ENCODE measurements around the gene CXCR5.

DNA sequence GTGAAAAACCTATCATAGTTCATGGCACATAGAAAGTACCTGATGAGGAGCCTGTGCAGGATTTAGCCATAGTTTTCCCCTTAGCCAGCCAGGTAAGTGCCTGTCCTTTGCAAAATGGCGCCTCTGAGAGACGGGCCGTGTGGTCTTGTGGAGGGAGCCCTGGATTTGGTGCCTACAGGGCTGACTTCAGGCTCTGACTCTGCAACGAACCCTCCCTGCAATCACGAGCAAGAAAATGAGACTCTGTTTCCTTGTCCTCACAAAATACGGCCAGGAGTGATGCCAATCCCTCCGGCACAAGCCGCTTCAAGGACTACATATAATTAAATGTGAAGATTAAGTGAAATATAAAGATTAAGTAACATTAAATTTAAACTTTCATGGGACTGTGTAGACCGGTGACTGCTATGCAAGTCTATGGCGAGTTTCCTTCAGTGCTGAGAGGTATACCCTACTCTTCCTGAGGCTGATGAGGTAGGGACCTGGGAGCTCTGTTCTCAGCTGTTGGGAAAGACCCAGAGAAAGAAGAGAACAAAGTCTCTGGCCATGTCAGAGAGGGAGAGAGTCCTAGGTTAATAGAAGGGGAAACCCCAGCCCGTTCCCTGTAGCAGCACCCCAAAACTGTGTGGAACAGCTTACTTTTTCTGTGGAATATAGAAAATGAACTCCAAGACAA lies 6.1 kb upstream of the CXCR5 start:
- TF ChIP-seq POLR2A (IDR thresholded peaks at IDR 0.05; ENCODE audit: low read length) (no peak), GATA1 (IDR thresholded peaks at IDR 0.05; ENCODE audit: low read depth, low read length) (no peak)

Data from erythroblast (primary cell).